ENCODE results near the gene RBPJ. TPM values are rescaled to one million over a fixed set of nuclear protein-coding genes. Genes with fewer than 3 reads are reported as not detected.

Gene RBPJ
- 48.3 TPM for polyA plus RNA-seq (2013, experiment 1 of 2)
- 44.4 TPM for polyA plus RNA-seq (2013, experiment 2 of 2)

DNA sequence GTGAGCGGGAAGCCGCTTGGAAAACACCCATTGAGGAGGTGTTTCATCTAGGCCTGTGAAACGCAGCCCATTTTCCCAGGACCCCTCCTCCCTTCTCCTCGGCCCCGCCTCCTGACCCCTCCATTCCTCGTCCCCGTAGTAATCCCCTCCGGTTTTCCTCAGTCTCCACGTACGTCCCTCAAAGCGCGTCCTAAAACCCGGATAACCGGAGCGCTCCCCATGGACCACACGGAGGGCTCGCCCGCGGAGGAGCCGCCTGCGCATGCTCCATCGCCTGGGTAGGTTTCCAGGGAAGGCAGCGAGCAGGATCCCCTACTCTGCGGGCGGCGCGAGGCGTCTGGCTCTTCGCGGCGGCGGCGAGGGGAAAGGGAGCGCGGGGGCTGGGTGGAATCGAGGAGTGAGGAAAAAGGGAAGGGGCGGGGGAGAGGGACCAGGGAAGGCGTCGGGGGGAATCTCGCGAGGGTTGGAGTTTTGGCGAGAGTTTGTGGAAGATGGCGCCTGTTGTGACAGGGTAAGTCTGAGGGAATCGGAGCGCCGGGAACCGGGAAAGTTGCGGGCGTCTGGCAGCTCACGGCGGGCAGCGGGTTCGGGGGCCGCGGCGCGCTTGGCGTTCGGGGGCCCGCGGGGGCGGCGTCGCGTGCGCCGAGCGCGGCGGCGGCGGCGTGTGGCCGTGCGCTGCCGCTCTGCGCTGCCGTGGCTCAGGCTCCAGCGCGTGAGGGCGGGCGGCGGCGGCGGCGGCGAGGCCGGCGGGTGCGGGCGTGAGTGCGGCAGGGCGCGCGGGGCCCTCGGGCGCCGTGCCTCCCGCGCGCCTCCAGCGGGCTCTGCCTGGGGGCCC is at the start of gene RBPJ:
Gene RBPJ, plus strand, starts transcription at position 477 of the 835 bp plus-strand sequence. Its CDS starts 15 bp downstream, at position 492.
- H3K27ac ChIP-seq (ENCODE audit: low read depth, low read length, severe bottlenecking), result peak within 1 kb of the TSS; percentile 97
- peak within 1 kb of the TSS; percentile 94 for H3K4me3 ChIP-seq (ENCODE audit: extremely low read depth, insufficient read depth, low read length, poor library complexity, severe bottlenecking)
- H3K9me3 ChIP-seq (ENCODE audit: control insufficient read depth, low read length), result peaks cover 15% of the 10 kb centered on the region
- peaks cover 7% of the 10 kb centered on the region for H3K4me1 ChIP-seq (ENCODE audit: control insufficient read depth, insufficient read depth, low read length, poor library complexity, severe bottlenecking)
- WGBS, 2 experiments (ENCODE audit: insufficient coverage in 2 of 2), result 0 to 1% methylated on average over 55 of the region's 102 CpGs
- no peaks in the 10 kb centered on the region for H3K36me3 ChIP-seq (ENCODE audit: control insufficient read depth, insufficient read depth, low read length)

- Histone ChIP-seq H3K4me3 (ENCODE audit: extremely low read depth, insufficient read depth, low read length, poor library complexity, severe bottlenecking) (no peak overlapping the region), H3K27ac (ENCODE audit: low read depth, low read length, severe bottlenecking) (no peak overlapping the region), H3K9me3 (ENCODE audit: control insufficient read depth, low read length) (no peaks in the 10 kb centered on the region), H3K36me3 (ENCODE audit: control insufficient read depth, insufficient read depth, low read length) (no peaks in the 10 kb centered on the region), H3K4me1 (ENCODE audit: control insufficient read depth, insufficient read depth, low read length, poor library complexity, severe bottlenecking) (no peaks in the 10 kb centered on the region)
- 88 to 94% methylated on average over 5 of the region's 5 CpGs for WGBS, 2 experiments (ENCODE audit: insufficient coverage in 2 of 2)
Measured at GRCh38 chr4:26271703-26272102, 49.1 kb upstream of the RBPJ start.

DNA sequence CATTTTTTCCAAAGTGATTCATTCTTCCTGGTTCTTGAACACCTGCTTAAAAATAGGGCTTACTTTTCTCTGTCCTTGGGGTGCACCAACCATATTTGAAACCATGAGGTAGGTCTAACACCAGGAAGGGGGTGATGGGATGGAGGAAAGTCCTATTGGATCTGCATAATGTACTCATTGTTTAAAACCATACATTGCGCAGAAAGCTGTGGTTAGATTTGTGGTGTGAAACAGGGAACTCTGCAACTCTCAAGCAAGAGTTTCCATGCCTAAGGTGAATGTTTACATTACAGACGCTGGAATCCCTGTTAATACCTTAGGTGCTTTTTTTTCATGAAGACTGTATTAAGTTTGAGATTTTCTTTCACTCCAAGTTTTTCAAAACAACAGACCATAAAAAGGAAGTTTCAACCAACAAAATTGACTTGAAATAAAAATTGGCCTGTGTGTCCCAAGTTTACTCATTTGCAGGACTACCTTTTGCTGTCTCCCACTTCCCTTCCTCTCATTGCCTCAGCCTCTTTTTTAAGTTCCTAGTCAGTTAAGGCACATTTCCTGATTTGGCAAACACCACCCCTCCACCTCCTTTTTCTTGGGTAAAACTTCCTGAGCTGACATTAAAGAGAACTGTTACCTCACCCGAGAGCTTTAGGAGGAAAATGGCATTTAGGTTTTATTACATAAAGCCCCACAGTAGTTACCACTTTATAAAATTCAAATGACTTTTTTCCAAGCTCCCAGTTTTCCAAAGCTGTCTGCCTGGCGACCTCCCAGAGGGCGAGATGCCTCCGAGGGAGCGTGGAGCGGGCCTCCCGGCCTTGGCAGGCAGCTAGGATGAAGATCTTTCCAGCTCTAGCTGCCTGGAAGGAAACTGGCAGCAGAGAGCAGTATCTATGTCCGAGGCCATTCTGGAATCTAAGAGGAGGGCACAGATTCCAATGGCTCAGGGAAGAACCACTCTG is 47.9 kb upstream of the RBPJ start:
- 85 to 100% methylated on average over 2 to 3 of the region's 10 CpGs for WGBS, 2 experiments (ENCODE audit: insufficient coverage in 2 of 2)
- no peak overlapping the region for H3K27ac ChIP-seq (ENCODE audit: low read depth, low read length, severe bottlenecking)
- H3K36me3 ChIP-seq (ENCODE audit: control insufficient read depth, insufficient read depth, low read length), result no peaks in the 10 kb centered on the region
- H3K4me1 ChIP-seq (ENCODE audit: control insufficient read depth, insufficient read depth, low read length, poor library complexity, severe bottlenecking), result no peaks in the 10 kb centered on the region
- no peaks in the 10 kb centered on the region for H3K9me3 ChIP-seq (ENCODE audit: control insufficient read depth, low read length)
- H3K4me3 ChIP-seq (ENCODE audit: extremely low read depth, insufficient read depth, low read length, poor library complexity, severe bottlenecking), result no peak overlapping the region

- no peak overlapping the region for H3K27ac ChIP-seq (ENCODE audit: low read depth, low read length, severe bottlenecking)
- no peaks in the 10 kb centered on the region for H3K4me1 ChIP-seq (ENCODE audit: control insufficient read depth, insufficient read depth, low read length, poor library complexity, severe bottlenecking)
- no peaks in the 10 kb centered on the region for H3K9me3 ChIP-seq (ENCODE audit: control insufficient read depth, low read length)
- no peaks in the 10 kb centered on the region for H3K36me3 ChIP-seq (ENCODE audit: control insufficient read depth, insufficient read depth, low read length)
- WGBS, 2 experiments (ENCODE audit: insufficient coverage in 2 of 2), result 54 to 62% methylated on average over 4 to 5 of the region's 8 CpGs
- H3K4me3 ChIP-seq (ENCODE audit: extremely low read depth, insufficient read depth, low read length, poor library complexity, severe bottlenecking), result no peak overlapping the region
Measured at GRCh38 chr4:26273616-26273980, 47.2 kb upstream of the RBPJ start.

GRCh38 chr4:26275281-26275680 is 45.5 kb upstream of the RBPJ start:
- Histone ChIP-seq H3K36me3 (ENCODE audit: control insufficient read depth, insufficient read depth, low read length) (no peaks in the 10 kb centered on the region), H3K9me3 (ENCODE audit: control insufficient read depth, low read length) (no peaks in the 10 kb centered on the region), H3K27ac (ENCODE audit: low read depth, low read length, severe bottlenecking) (no peak overlapping the region), H3K4me3 (ENCODE audit: extremely low read depth, insufficient read depth, low read length, poor library complexity, severe bottlenecking) (no peak overlapping the region), H3K4me1 (ENCODE audit: control insufficient read depth, insufficient read depth, low read length, poor library complexity, severe bottlenecking) (no peaks in the 10 kb centered on the region)
- WGBS, 2 experiments (ENCODE audit: insufficient coverage in 2 of 2), result 93% methylated on average over 3 to 7 of the region's 7 CpGs

- WGBS, 2 experiments (ENCODE audit: insufficient coverage in 2 of 2), result 93% methylated on average over 11 to 13 of the region's 13 CpGs
- H3K4me3 ChIP-seq (ENCODE audit: extremely low read depth, insufficient read depth, low read length, poor library complexity, severe bottlenecking), result no peak overlapping the region
- H3K4me1 ChIP-seq (ENCODE audit: control insufficient read depth, insufficient read depth, low read length, poor library complexity, severe bottlenecking), result no peaks in the 10 kb centered on the region
- no peaks in the 10 kb centered on the region for H3K9me3 ChIP-seq (ENCODE audit: control insufficient read depth, low read length)
- H3K27ac ChIP-seq (ENCODE audit: low read depth, low read length, severe bottlenecking), result no peak overlapping the region
- no peaks in the 10 kb centered on the region for H3K36me3 ChIP-seq (ENCODE audit: control insufficient read depth, insufficient read depth, low read length)
Measured at GRCh38 chr4:26279446-26279845, 41.4 kb upstream of the RBPJ start.

DNA sequence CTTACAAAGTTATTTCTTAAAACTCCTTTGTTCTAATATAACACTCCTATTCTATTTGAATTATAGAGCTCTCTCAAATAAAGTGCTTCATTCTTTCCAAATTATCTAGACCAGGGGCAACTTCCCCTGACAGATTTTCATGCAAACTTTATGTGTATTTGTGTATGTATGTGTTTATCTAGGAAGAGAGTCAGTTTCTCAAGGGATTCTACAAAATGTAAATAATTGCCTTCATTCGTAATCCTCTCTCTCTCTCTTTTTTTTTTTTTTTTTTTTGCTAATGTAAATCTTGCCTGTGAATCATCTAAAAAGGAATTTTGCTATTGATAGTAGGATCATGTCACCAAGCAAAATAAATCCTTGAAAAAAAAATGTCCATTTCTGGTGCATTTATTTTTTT is 38.9 kb upstream of the RBPJ start:
- H3K4me1 ChIP-seq (ENCODE audit: control insufficient read depth, insufficient read depth, low read length, poor library complexity, severe bottlenecking), result no peaks in the 10 kb centered on the region
- no CpG with 5 or more reads among the region's 1 CpG for WGBS, 2 experiments (ENCODE audit: insufficient coverage in 2 of 2)
- no peak overlapping the region for H3K4me3 ChIP-seq (ENCODE audit: extremely low read depth, insufficient read depth, low read length, poor library complexity, severe bottlenecking)
- H3K27ac ChIP-seq (ENCODE audit: low read depth, low read length, severe bottlenecking), result no peak overlapping the region
- no peaks in the 10 kb centered on the region for H3K36me3 ChIP-seq (ENCODE audit: control insufficient read depth, insufficient read depth, low read length)
- H3K9me3 ChIP-seq (ENCODE audit: control insufficient read depth, low read length), result no peaks in the 10 kb centered on the region

- Histone ChIP-seq H3K4me3 (ENCODE audit: extremely low read depth, insufficient read depth, low read length, poor library complexity, severe bottlenecking) (no peak overlapping the region), H3K9me3 (ENCODE audit: control insufficient read depth, low read length) (no peaks in the 10 kb centered on the region), H3K4me1 (ENCODE audit: control insufficient read depth, insufficient read depth, low read length, poor library complexity, severe bottlenecking) (peaks cover 8% of the 10 kb centered on the region), H3K36me3 (ENCODE audit: control insufficient read depth, insufficient read depth, low read length) (no peaks in the 10 kb centered on the region), H3K27ac (ENCODE audit: low read depth, low read length, severe bottlenecking) (no peak overlapping the region)
- 88 to 96% methylated on average over 4 to 7 of the region's 8 CpGs for WGBS, 2 experiments (ENCODE audit: insufficient coverage in 2 of 2)
Measured at GRCh38 chr4:26284536-26284935, 36.3 kb upstream of the RBPJ start.

DNA sequence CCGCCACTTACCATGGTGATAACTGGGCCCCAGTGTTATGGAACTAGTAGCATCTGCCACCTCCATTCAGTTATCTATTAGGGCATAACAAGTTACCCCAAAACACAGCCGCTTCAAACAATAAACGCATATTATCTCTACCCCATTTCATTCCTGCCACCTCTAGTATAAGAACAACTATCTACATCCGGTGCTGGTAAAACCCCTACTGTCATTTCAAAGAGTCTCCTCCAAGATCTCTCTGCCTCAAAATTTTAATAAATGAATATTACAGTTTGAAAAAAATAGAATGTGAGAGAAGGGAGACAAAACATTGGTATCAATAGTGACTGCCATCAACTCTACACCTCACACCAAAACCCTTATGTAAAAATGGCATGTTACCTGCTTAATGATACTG is 35.5 kb upstream of the RBPJ start:
- no peak overlapping the region for H3K27ac ChIP-seq (ENCODE audit: low read depth, low read length, severe bottlenecking)
- H3K4me1 ChIP-seq (ENCODE audit: control insufficient read depth, insufficient read depth, low read length, poor library complexity, severe bottlenecking), result peaks cover 8% of the 10 kb centered on the region
- H3K36me3 ChIP-seq (ENCODE audit: control insufficient read depth, insufficient read depth, low read length), result no peaks in the 10 kb centered on the region
- no peaks in the 10 kb centered on the region for H3K9me3 ChIP-seq (ENCODE audit: control insufficient read depth, low read length)
- H3K4me3 ChIP-seq (ENCODE audit: extremely low read depth, insufficient read depth, low read length, poor library complexity, severe bottlenecking), result no peak overlapping the region
- WGBS, 2 experiments (ENCODE audit: insufficient coverage in 2 of 2), result 84 to 92% methylated on average over 2 to 3 of the region's 4 CpGs

DNA sequence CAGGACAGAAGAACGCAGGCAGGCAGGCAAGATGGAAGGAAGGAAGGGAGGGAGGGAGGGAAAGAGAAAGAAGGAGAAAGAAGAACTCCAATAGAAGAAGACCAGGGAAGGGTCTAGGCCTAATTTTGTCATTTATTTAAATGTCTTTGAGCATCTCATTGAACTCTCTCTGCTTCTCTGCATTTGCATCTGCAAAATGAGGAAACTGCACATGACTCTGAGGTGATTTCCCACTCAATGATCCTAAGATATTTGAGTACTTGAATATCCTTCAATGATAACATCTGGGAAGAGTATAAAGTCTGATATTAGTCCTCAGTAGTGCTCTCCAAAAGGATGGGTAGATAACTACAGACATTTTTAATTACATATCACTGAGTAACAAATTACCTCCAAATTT is 33.1 kb upstream of the RBPJ start:
- Histone ChIP-seq H3K27ac (ENCODE audit: low read depth, low read length, severe bottlenecking) (no peak overlapping the region), H3K36me3 (ENCODE audit: control insufficient read depth, insufficient read depth, low read length) (no peaks in the 10 kb centered on the region), H3K9me3 (ENCODE audit: control insufficient read depth, low read length) (no peaks in the 10 kb centered on the region), H3K4me1 (ENCODE audit: control insufficient read depth, insufficient read depth, low read length, poor library complexity, severe bottlenecking) (peaks cover 8% of the 10 kb centered on the region), H3K4me3 (ENCODE audit: extremely low read depth, insufficient read depth, low read length, poor library complexity, severe bottlenecking) (no peak overlapping the region)
- WGBS, 2 experiments (ENCODE audit: insufficient coverage in 2 of 2), result 80 to 100% methylated on average over 1 of the region's 1 CpG

Data from mesodermal cell (in vitro differentiated cells).